ACC112 (cell line): ENCODE measurements around the gene ENAH.

ENCODE experiments used
- H2AFZ ChIP-seq: fragments of 200-600 bp; sonication (generic); one replicate; pipeline ENCODE4 v1.6.0; 2017; ENCODE audit warnings: antibody characterized with exemption, low read length; ENCODE audit not compliant: unreplicated experiment
- H3K27ac ChIP-seq: fragments of 200-600 bp; sonication (generic); 2 replicates; pipeline ENCODE4 v1.5.1; 2014; ENCODE audit warnings: low read depth, mild to moderate bottlenecking, antibody characterized with exemption, low read length, moderate library complexity
- H3K27me3 ChIP-seq: fragments of 200-600 bp; sonication (generic); 2 replicates; pipeline ENCODE4 v1.6.1; 2014; ENCODE audit warnings: mild to moderate bottlenecking, antibody characterized with exemption, low read length, moderate library complexity, mixed read lengths; ENCODE audit not compliant: insufficient read depth
- H3K36me3 ChIP-seq: fragments of 200-600 bp; sonication (generic); 2 replicates; pipeline ENCODE4 v1.6.1; 2016; ENCODE audit warnings: mild to moderate bottlenecking, antibody characterized with exemption, low read length, moderate library complexity, mixed read lengths; ENCODE audit not compliant: insufficient read depth
- H3K4me1 ChIP-seq: fragments of 200-600 bp; sonication (generic); one replicate; pipeline ENCODE4 v1.6.1; 2016; ENCODE audit warnings: low read length, mixed read lengths; ENCODE audit not compliant: insufficient read depth, unreplicated experiment, control insufficient read depth
- H3K4me3 ChIP-seq: fragments of 200-600 bp; sonication (generic); 2 replicates; pipeline ENCODE4 v1.5.1; 2014; ENCODE audit warnings: mild to moderate bottlenecking, low read depth, low read length
- H3K79me2 ChIP-seq: fragments of 200-600 bp; sonication (generic); one replicate; pipeline ENCODE4 v1.6.0; 2016; ENCODE audit warnings: low read length; ENCODE audit not compliant: control insufficient read depth, unreplicated experiment, insufficient read depth

Gene ENAH

GRCh38 chr1:225592362-225593025, 60.4 kb downstream of the ENAH start:
- Histone ChIP-seq H3K4me3 (no peak overlapping the region), H3K27me3 (no peaks in the 10 kb centered on the region), H3K36me3 (no peaks in the 10 kb centered on the region), H3K79me2 (peaks cover 83% of the 10 kb centered on the region), H3K4me1 (peaks cover 12% of the 10 kb centered on the region), H3K27ac (no peak overlapping the region), H2AFZ (no peak overlapping the region)

GRCh38 chr1:225587310-225587709, 65.6 kb downstream of the ENAH start:
- Histone ChIP-seq H3K27ac (no peak overlapping the region), H3K36me3 (no peaks in the 10 kb centered on the region; the same call in 1 of the 2 replicates), H3K4me3 (no peak overlapping the region), H2AFZ (no peak overlapping the region), H3K79me2 (peaks cover 71% of the 10 kb centered on the region), H3K27me3 (no peaks in the 10 kb centered on the region), H3K4me1 (no peaks in the 10 kb centered on the region)

GRCh38 chr1:225581186-225581585, 71.7 kb downstream of the ENAH start:
- Histone ChIP-seq H3K27ac (no peak overlapping the region), H2AFZ (no peak overlapping the region), H3K36me3 (peaks cover 2% of the 10 kb centered on the region; the same call in 1 of the 2 replicates), H3K4me1 (no peaks in the 10 kb centered on the region), H3K79me2 (peaks cover 77% of the 10 kb centered on the region), H3K4me3 (no peak overlapping the region), H3K27me3 (no peaks in the 10 kb centered on the region)

DNA sequence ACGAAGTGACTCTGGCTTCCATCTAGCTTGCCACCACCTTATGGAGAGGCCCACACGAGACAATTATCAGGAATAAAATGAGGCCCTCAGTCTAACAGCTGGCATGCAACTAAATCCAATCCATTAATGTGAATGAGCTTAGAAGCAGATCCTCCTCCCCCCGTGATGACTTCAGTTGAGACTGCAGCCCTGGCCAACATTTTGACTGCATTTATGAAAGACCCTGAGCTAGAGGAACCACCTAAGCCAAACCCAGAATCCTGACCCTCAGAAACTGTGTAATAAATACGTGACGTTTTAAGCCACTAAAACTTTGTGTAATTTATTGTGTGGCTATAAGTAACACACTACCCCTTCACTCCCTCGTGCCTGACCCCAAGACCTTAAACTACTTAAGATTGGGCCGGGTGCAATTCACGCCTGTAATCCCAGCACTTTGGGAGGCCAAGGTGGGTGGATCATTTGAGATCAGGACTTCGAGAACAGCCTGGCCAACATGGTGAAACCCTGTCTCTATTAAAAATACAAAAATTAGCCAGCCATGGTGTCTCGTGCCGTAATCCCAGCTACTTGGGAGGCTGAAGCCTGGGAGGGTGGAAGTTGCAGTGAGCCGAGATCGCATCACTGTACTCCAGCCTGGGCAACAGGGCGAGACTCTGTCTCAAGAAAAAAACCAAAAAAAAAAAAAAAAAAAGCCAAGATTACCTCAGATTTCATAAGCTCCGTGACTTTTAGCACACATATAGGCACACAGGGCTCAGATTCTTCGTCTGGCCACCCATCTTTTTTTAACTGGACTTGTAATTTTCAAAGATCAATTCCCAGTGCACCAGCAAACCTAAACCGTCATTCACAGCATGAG, 72.5 kb downstream of the ENAH start:
- Histone ChIP-seq H3K4me1 (no peaks in the 10 kb centered on the region), H3K27me3 (no peaks in the 10 kb centered on the region), H3K36me3 (peaks cover 2% of the 10 kb centered on the region; the same call in 1 of the 2 replicates), H3K79me2 (peaks cover 78% of the 10 kb centered on the region), H2AFZ (no peak overlapping the region), H3K27ac (no peak overlapping the region), H3K4me3 (no peak overlapping the region)

- Histone ChIP-seq H2AFZ (no peak overlapping the region), H3K4me3 (no peak overlapping the region), H3K27ac (no peak overlapping the region), H3K4me1 (peaks cover 4% of the 10 kb centered on the region), H3K36me3 (peaks cover 2% of the 10 kb centered on the region; the same call in 1 of the 2 replicates), H3K27me3 (no peaks in the 10 kb centered on the region), H3K79me2 (peaks cover 78% of the 10 kb centered on the region)
Measured at GRCh38 chr1:225578251-225578977, 74.5 kb downstream of the ENAH start.

DNA sequence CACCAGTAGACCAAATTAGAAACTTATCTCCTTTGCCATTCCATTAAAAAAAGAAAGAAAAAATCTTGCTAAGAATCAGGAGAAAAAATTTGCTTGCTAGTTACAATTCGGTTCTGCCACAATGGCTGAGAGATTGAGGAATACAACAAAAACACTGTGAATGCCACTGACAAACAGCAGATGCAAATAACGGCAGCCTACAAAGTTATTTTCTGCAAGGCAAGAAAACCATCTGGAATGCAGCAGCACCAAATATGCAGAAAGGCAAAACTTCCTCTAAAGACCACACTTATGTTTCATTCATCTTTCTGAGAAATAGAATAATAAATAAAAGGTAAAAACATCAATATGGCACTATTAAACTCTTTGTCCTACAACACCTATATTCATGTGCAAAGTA, 75.7 kb downstream of the ENAH start:
- no peaks in the 10 kb centered on the region for H3K27me3 ChIP-seq
- peaks cover 81% of the 10 kb centered on the region for H3K79me2 ChIP-seq
- H3K27ac ChIP-seq, result no peak overlapping the region
- peaks cover 4% of the 10 kb centered on the region for H3K4me1 ChIP-seq
- no peak overlapping the region for H3K4me3 ChIP-seq
- no peak overlapping the region for H2AFZ ChIP-seq
- 0 out of 2 replicates have a peak, but pooled peaks cover 2% of the 10 kb centered on the region for H3K36me3 ChIP-seq

GRCh38 chr1:225573216-225573615, 79.7 kb downstream of the ENAH start:
- Histone ChIP-seq H3K4me3 (no peak overlapping the region), H3K4me1 (peaks cover 12% of the 10 kb centered on the region), H2AFZ (no peak overlapping the region), H3K27ac (no peak overlapping the region), H3K79me2 (peaks cover 75% of the 10 kb centered on the region), H3K36me3 (0 out of 2 replicates have a peak, but pooled peaks cover 2% of the 10 kb centered on the region), H3K27me3 (no peaks in the 10 kb centered on the region)

GRCh38 chr1:225572422-225572821, 80.5 kb downstream of the ENAH start:
- Histone ChIP-seq H3K27me3 (no peaks in the 10 kb centered on the region), H3K4me1 (peaks cover 12% of the 10 kb centered on the region), H3K4me3 (no peak overlapping the region), H3K36me3 (0 out of 2 replicates have a peak, but pooled peaks cover under 1% of the 10 kb centered on the region), H3K79me2 (peaks cover 75% of the 10 kb centered on the region), H3K27ac (no peak overlapping the region), H2AFZ (no peak overlapping the region)

GRCh38 chr1:225567789-225568188, 85.1 kb downstream of the ENAH start:
- Histone ChIP-seq H3K4me3 (no peak overlapping the region), H2AFZ (no peak overlapping the region), H3K4me1 (peaks cover 24% of the 10 kb centered on the region), H3K79me2 (peaks cover 55% of the 10 kb centered on the region), H3K27ac (no peak overlapping the region), H3K36me3 (peaks cover 4% of the 10 kb centered on the region; the same call in 1 of the 2 replicates), H3K27me3 (no peaks in the 10 kb centered on the region)

DNA sequence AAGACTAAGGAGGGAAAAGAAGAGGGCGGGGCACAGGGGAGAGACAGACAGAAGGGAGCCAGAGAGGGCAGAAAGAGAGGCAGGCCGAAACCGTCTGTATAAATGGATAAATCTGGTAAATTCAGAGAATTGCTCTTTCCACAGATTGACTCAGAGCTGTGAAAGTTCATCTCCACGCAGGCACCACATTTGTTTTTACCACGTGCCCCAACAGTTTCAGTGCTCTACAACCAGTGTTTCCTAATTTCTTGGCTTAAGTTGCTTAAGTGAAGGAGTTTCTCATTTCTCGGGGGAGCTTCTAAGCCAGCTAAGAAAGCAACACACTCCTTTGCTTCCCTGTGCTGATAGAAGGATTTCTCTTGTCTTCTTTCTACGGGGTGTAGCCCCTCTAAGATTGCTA, 87.1 kb downstream of the ENAH start:
- H3K27me3 ChIP-seq, result no peaks in the 10 kb centered on the region
- H3K4me3 ChIP-seq, result no peak overlapping the region
- H3K4me1 ChIP-seq, result peaks cover 24% of the 10 kb centered on the region
- H3K27ac ChIP-seq, result peak overlapping the region; percentile 14; the same call in 1 of the 2 replicates
- no peak overlapping the region for H2AFZ ChIP-seq
- peaks cover 45% of the 10 kb centered on the region for H3K79me2 ChIP-seq
- H3K36me3 ChIP-seq, result peaks cover 7% of the 10 kb centered on the region
